Stromal cell of bone marrow (primary cell): ENCODE data around the gene FSHB.
A peak's percentile ranks its signal among the peaks of the same experiment; 100 is the strongest.
"Not testable (repeated sequence)": the region's sequence is repeated elsewhere in the genome, so short reads cannot be mapped to it uniquely, and the experiment has no call there.

ENCODE experiments used
- DNase-seq: peaks from one replicate; pipeline ENCODE4 v3.0.0-alpha.2; 2012; ENCODE audit warnings: low read depth

FSHB gene

DNA sequence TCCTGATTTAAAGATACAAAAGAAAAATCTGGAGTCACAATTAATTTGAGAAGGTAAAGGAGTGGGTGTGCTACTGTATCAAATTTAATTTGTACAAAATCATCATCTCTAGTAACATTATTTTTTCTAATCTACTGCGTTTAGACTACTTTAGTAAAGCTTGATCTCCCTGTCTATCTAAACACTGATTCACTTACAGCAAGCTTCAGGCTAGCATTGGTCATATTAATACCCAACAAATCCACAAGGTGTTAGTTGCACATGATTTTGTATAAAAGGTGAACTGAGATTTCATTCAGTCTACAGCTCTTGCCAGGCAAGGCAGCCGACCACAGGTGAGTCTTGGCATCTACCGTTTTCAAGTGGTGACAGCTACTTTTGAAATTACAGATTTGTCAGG is at the start of gene FSHB:
FSHB (plus strand) TSS at position 301 of the 400 bp plus-strand sequence. CDS start 889 bp downstream, outside the sequence.
- DNase-seq, result no peak

DNA sequence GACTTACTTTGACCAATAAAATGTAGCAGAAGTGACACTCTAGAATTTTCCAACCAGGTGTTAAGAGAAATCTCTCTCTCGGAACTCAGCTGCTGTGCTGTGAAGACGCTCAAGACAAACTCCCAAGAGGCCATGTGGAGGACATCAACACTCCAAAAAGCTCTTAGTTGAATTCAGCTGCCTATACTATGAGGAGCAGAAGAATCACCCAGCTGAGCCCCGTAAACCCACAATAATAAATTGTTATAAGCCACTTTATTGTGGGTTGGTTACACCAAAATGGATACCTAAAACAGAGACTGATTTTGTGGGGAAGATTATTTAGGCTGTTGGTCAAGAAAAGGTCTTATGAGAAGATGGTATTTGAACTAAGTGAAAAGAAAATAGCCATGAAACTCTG is 44.1 kb upstream of the FSHB start:
- no peak for DNase-seq

DNA sequence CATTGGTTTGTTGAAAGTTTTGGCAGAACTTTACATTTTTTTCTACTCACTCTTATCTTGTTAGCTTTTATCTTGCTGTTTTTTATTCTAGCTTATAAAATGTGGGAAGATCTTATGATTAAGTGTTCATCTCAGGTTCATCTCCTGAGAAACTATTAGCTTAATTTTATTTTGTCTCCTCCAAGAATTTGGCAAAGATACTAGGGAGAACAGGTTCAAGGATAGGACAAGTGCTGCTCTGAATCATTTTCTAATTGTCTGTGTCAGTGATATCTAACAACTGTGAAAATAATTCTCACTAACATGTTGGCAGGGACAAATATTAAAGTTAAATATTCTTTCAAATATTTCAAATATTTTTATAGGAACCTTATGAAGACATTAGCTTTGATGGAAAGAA is 38.2 kb upstream of the FSHB start:
- no peak for DNase-seq

DNA sequence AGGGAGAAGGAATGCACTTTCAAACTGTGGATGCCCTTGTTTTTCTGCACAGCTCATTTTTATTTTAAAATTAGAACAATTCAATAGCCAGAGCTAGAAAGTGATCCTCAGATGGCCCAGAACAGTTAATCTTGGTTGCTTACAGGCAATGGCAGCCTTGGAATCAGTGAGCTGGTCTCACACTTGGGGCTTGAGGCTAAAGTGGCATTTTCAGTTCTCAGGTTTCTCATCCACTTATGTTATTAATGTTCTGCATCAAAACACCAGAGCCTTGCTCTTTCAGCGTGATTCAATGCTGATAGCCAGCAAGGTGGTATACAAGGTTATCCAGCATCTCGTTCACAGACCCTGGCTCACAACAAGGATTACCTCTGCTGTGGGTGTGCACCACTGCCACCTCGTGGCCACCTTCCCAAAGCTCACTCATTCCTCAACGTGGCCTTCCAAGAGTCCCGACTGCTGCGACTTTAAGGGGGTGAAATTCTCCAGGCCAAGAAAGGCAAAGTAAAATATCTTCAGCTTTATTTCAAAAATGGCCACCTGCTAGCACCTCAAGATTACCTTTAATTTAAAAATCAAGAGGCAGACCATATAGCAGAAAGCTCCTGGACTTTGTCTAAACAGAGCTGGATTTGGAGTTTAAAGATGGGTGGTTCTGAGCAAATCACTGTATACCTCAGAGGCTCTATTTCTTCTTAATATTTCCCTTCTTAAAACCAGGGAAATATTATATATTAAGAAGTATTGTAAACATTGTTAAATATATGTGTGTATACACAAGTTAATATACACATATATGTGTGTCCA is 34.2 kb upstream of the FSHB start:
- peak; percentile 28 for DNase-seq

DNA sequence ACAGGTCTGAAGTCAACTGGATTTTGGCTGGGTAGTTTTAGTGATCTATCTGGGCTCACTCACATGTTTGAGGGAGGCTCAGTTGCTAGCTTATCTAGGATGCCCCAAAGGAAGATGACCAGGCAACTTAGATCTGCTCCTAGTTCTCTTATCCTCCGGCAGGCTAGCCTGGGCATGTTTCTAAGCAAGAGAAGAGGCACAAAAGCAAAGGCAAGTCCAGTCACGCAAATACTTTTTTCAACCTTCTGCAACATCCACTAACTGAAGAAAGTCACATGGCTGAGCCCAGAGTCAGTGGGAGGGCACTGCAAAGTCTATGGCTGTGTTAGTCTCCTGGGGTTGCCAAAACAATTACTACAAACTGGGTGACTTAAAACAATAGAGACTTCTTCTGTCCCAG is 32.9 kb upstream of the FSHB start:
- no peak for DNase-seq

DNA sequence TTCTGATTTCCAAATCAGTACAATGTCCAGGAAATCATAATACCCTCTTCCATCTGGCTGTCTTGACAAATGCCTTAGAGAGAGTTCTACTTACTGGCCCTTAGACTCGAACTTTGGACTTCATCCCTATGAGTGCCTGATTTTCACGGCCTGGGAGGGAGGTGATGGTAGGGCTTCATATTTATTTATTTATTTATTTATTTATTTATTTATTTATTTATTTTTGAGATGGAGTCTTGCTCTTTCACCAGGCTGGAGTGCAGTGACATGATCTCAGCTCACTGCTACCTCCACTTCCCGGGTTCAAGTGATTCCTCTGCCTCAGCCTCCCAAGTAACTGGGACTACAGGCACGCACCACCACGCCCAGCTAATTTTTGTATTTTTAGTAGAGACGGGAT is 27.8 kb upstream of the FSHB start:
- DNase-seq, result not testable (repeated sequence)

DNA sequence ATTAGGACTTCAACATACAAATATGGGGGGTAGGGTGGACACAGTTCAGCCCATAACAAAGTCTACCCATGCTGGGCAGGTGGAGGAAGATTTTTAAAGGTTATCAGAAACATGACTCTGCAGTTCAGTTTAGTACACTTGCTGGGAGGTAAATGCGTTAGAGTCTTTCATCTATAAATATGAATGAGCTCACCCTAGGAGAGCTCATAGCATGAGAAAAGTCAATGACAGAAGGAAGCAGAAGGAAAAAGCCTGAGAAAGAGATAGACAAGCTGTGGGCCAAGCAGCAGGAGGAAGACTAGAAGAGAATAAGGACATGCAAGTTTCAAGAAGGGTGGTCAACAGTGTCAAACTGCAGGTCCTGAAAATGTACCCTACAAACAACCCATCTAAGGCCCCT is 27.0 kb upstream of the FSHB start:
- DNase-seq, result no peak

DNA sequence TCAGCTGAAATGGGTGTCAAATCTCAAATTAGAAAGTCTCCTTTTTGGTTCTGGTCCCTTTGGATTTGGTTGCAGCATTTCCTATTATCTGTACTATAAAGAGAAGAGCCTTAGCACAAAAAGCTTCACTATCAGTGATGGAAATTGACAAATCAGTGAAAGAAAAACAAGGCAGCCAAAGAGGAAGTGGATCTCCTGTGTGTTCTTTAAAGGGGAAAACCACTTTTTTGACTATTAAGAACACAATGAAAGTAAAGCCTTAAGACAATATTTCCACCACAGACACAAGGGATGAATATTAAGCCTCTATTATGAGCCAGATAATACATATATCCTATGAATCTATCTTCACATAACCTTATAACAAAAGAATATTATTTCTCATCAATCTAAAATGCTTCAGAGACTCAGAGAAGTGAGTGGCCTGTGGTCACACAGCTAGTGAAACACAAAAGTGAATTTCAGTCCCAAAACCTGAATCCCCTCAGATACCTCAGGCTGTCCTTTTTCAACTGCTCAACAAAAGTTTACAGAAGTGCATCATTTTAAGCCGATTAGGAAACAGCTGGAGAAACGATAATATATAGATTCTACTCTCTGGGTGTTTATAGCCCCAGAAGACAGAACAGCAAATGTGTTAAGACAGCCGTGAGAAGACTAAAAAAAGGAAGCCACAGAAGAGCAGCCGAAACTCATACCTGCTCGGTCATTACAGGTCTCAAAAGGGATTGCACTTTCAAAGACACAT is 24.4 kb upstream of the FSHB start:
- no peak for DNase-seq

DNA sequence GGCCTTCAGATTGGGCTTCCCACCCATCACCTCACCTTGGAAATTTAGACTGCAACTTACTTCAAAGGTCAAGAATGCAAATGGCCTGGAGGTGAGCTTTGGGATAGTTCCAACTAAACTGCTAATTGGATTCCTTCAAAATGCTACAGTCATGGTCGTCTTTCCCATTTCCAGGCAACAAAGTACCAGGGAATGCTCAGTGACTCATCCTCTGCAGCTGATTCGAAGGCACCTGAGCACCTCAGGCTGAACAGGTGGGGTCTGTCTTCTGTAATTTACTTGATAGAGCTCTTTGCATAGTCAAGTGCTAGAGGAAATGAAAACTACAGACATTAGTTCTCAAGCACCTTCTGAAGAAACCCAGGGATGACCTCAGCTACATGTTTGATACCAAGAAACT is 20.5 kb upstream of the FSHB start:
- no peak for DNase-seq

DNA sequence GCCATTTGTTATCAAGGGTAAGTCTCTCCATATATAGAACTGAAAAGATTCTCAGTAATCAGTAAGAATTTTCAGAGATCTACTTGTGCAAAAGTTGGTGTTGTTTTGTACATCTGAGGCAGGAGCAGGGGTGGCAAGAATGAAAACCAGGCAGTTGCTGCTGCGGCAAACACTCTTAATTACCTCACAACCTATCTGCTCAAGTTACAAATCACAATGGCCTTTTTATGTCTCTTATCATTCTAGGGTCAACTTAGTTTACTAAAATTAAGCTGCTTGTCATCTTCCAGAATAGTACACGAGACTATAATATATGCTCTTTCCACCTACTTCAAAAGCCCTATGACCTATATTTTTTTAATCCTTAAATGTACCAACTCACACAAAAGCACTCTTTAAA is 14.3 kb upstream of the FSHB start:
- no peak for DNase-seq

DNA sequence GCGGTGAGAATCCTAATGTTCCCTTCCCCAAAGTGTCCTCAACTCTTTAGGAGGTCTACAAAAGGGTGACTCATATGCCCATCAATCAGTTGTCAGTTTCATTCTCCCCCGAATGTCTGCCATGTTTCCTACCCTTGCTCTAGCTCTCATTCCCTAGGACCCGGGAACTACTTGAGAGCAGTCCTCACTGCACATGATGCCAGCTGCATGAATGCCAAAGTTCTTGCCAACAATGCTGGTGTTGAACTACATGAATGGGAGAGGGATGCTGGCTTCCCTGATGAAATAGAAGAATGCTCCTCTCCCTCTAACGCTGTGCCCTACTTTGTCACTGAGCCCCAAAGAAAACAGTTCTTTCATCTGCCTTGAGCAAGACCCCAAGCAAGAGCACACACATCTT is 12.5 kb upstream of the FSHB start:
- DNase-seq, result no peak

DNA sequence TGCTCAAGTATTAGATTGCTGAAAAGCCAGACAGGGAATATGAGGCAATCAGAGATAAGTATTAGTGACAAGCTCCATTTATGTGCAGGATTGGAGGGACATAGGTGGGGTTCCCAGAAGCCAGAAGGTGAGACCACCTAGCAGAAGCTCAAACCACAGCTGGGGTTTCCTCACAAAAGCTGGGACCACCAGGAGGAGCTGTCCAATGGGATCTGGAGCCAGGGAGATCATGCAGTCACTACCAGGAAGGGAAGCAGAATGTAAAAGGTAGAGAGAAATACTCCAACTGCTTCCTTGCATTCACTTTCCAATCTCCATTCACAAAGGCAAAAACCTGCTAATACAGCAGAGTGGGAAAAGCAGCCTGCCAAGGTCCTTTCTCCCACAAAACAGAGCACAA is 5.2 kb upstream of the FSHB start:
- DNase-seq, result no peak

DNA sequence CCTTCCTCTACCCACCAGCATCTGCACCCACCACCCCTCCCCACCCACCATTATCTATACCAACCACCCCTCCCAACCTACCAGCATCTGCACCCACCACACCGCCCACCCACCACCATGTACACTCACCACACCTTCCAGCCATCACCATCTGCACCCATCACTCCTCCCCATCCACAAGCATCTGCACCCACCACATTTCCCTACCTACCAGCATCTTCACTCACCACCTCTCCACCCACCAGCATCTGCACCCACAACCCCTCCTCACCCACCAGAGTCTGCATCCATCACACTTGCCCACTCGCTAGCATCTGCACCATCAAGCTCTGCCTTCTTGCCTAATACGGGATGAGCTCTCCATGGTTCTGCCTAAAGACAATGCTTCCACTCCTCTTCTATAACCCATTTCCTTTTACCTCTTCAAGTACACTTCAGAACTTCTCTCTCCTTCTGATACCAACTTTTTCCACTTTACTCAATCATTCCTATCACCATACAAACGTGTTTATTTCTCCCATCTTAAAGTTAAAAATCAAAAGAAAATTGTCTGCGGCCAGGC is 2.4 kb upstream of the FSHB start:
- no peak for DNase-seq

DNA sequence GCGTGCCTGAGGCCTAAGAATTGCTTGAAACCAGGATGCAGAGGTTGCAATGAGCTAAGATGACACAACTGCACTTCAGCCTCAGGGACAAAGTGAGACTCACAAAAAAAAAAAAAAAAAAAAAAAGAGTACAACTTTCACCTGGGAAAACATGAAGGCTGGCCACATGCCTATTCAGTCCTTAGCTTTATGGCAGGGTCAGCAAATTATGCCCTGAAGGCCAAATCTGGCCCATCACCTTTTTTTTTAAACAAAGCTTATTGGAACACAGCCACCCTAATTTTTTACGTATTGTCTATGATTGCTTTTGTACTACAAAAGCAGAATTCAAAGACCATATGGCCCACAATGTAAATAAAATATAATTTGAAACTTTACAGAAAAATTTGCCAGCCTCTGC is 8.2 kb downstream of the FSHB start:
- no peak for DNase-seq

DNA sequence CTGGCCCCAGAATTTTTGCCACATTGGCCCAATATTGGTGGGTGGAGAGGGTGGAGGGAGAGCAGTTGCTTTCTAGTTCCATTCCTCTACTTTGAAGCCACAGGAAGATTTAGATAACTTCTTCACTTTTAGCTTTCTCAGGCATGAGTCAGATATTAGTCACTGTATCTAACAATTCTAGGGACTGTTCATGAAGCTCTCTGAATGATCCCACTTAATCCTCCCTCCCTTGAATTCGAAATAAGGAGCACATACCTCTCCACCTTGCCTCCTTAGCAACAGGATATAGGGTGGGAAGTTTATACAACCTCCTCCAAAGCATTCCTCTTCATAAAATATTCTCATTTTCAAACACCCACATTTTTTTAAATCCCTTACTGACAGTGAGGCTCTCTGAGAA is 13.5 kb downstream of the FSHB start:
- peak; percentile 21 for DNase-seq

DNA sequence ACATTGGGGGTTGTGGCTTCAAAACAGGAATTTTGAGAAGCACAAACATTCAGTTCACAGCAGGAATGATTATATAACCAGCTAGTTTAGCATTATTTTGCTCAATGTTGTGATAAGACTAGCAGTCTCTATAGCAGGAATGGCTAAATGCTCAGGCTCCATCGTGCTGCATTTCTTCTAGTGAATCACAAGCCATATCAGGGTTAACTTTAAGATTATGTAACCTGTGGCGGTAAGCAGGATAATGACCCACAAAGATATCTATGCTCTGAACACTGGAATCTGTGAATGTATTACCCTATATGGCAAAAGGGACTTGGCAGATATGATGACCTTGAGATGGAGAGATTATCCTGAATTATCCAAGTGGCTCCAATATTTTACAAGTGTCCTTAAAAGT is 14.8 kb downstream of the FSHB start:
- DNase-seq, result no peak

DNA sequence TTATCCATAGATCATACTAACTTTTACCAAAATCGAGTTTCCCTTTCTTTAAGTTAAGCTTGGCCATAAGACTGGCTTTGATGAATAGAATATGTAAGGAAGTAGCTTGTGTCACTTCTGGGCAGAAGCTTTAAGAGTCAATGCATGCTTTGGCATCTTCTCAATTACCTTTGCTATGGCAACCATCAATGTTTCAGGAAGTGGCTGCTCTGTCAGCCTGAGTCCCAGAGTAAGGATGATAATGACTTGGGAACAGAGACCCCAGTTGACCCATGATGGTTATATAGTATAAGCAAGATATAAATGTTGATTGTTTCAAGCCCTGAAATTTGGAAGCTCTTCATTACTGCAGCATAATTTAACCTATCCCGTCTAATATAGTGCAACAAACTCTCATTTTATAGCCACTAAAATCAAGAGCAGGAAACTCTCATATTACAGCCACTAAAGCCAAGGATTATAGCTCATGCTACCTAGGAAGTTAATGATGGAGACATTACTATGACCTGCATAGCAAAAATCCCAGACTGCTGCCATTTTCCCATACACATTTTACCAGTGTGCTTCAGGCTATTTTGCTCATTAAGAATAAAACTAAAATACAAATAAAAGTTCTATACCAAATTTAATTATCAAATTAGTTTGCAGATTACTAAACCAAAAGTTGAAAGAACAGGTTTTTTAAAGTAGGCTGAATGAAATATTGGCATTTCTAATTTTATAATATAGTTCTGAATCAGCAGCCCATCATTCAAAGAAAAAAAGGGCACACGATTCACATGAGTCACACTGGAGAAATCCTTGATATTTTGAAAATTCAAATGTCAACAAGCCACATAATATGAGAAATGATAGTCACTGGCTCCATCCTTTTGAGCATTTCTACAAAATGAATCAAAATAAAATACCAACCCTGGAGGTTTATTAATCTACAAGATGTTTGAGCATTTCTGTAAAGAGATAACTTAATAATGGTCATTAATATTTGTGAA is 23.8 kb downstream of the FSHB start:
- DNase-seq, result no peak

DNA sequence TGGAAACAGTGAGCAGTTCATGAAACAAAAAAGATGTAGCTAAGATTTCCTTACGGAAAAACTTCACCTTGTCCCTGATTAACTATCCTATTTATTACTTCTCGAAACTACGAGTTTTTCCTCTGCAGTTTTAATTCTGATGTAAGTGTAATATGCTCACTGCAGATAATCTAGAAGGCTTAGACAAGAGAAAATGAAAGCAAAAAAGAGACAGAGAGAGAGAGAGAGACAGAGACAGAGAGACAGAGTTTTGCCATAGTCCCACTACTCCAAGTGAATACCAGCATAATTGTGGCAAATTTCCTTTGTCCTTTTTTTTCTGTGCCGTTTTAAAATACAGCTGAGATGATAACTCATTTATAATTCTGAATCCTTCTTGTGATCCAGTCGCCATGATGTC is 24.8 kb downstream of the FSHB start:
- DNase-seq, result no peak

DNA sequence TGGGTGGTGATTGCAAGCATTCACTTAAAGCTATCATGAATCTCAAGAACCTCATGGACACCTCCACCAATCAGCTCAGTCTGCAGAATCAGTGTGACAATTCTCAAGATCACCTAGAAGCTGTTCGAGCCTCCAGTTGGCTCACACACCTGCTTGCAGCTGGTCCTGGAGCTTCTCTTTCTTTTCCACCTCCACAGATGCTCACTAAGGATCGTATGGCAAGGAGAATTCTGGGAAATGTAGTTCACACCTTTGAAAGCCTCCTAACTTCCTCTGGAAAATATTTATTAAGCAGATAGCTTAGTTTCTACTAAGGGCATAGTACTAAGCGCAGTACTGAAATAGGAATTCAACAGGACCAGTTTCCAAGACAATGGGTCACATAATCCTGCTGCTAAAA is 26.2 kb downstream of the FSHB start:
- no peak for DNase-seq

DNA sequence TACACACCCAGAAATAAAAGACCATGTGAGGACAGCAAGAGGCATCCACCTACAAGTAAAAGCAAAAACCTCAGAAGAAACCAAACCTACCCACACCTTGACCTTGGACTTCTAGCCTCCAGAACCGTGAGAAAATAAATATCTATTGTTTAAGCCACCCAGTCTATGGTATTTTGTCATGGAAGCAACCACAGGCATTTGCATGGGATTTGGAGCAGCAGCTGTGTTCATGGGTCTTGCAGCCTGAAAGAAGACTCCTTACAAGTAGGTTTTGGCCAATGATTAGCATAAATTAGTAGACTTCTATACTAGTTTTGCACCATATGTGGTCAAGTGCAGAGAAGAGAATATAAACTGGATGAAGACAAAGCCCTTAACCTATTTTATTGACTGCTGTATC is 27.9 kb downstream of the FSHB start:
- DNase-seq, result no peak

DNA sequence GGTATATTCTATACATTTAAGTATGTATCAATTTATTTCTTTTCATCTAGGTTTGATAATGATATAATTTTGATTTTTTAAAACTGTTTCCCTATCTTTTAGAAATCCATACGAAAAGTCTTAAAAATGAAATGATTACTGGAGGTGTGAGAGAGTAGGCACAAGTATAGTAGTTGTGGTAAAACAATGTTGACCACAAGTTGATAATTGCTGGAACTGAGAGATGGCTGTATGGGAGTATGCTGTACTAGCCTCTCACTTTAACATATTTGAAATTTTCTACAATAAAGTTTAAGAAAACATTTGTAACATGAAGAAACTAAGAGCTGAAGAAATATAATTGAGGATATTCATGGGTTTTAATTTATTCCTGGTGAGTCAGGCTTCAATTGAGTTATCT is 30.0 kb downstream of the FSHB start:
- DNase-seq, result no peak

DNA sequence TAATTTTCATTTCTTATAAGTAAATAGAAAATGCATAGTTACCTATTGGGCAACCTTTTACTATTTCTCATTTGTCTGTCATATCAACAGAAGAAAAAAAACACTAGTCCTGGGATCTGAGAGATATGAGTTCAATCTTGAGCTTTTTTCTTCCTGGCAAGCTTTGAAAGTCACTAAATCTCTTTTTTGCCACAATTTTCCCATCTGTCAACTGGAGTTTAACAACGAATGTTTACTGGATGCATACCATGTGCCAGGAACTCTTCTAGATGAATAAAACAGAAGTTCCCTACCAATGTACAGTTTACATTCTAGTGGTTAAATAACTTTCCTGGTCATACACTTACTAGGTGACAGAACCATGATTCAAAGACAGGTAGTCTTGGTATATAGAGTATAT is 31.0 kb downstream of the FSHB start:
- no peak for DNase-seq
